ENCODE results near the gene C1QTNF3. TPM values are rescaled to one million over a fixed set of nuclear protein-coding genes. Genes with fewer than 3 reads are reported as not detected.
A peak's percentile ranks its signal among the peaks of the same experiment; 100 is the strongest.

C1QTNF3 gene
- total RNA-seq, 1 donor from 2014 or later = 9.8 TPM

- H3K36me3 Mint-ChIP-seq = no peaks in the 10 kb centered on the region
- H3K9me3 Mint-ChIP-seq = peaks cover 10% of the 10 kb centered on the region
- TF ChIP-seq CTCF (IDR thresholded peaks at IDR 0.05; ENCODE audit: unreplicated experiment) = no peak
- DNase-seq (ENCODE audit: low spot score in 2 of 2, unreplicated experiment in 2 of 2) = no peak
- H3K27me3 Mint-ChIP-seq (ENCODE audit: low read depth) = no peaks in the 10 kb centered on the region
- H3K27ac Mint-ChIP-seq = peak overlapping the region; percentile 48
- H3K4me3 Mint-ChIP-seq = no peak overlapping the region
- H3K4me1 Mint-ChIP-seq = peaks cover 21% of the 10 kb centered on the region
Measured at GRCh38 chr5:34009610-34010009, 33.4 kb downstream of the C1QTNF3 start.

DNA sequence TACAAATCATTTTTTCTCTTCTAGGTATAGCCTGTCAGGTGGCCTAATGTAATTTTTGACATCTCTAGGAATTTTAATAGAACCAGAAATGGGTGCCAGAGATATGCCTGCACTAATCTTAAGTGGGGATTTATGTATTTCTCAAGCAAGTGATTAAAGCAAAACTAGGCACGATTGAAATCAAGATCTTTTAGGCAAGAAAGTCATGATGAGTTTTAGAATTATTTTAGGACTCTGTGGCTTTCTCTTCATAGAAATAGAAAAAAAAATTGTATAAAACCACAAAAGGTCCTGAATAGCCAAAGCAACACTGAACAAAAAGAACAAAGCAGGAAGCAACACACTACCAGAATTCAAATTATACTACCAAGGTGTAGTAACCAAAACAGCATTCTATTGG, 34.2 kb downstream of the C1QTNF3 start:
- peak overlapping the region; percentile 84 for H3K4me3 Mint-ChIP-seq
- no peak for DNase-seq (ENCODE audit: low spot score in 2 of 2, unreplicated experiment in 2 of 2)
- peaks cover 21% of the 10 kb centered on the region for H3K4me1 Mint-ChIP-seq
- H3K9me3 Mint-ChIP-seq = peaks cover 8% of the 10 kb centered on the region
- H3K27me3 Mint-ChIP-seq (ENCODE audit: low read depth) = no peaks in the 10 kb centered on the region
- no peak for TF ChIP-seq CTCF (IDR thresholded peaks at IDR 0.05; ENCODE audit: unreplicated experiment)
- H3K36me3 Mint-ChIP-seq = peaks cover 3% of the 10 kb centered on the region
- H3K27ac Mint-ChIP-seq = peak overlapping the region; percentile 97

GRCh38 chr5:34007621-34008600, 35.1 kb downstream of the C1QTNF3 start, which contains the start of gene AMACR:
AMACR (minus strand) TSS chr5:34008050; CDS start chr5:34008019, 31 bp downstream.
- peaks cover 28% of the 10 kb centered on the region for H3K4me1 Mint-ChIP-seq
- H3K4me3 Mint-ChIP-seq = peak within 1 kb of the TSS; percentile 84
- peak; percentile 81 to 94 for DNase-seq (ENCODE audit: low spot score in 2 of 2, unreplicated experiment in 2 of 2)
- H3K9me3 Mint-ChIP-seq = no peaks in the 10 kb centered on the region
- no peak for TF ChIP-seq CTCF (IDR thresholded peaks at IDR 0.05; ENCODE audit: unreplicated experiment)
- peaks cover 12% of the 10 kb centered on the region for H3K36me3 Mint-ChIP-seq
- peak within 1 kb of the TSS; percentile 97 for H3K27ac Mint-ChIP-seq
- H3K27me3 Mint-ChIP-seq (ENCODE audit: low read depth) = no peaks in the 10 kb centered on the region

DNA sequence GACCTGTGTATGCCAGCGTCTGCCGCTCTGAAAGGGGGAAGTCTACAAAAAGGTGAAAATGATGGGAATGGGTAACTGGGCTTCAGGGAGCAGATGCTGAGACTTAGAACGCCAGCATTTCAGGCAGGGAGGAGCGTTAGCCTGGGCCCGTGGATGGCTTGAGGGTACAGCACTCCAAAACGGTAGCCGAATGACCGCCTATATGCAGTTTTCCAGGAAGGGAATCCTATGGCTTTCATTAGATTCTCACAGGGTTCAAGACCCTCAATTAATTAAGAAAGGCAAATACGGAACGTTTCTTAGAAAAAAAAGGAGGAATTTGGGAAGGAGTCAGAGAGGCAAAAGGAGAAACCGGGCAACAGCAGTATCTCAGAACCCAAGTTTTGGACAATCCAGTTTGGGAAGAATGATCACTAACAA, 35.8 kb downstream of the C1QTNF3 start:
- Mint-ChIP-seq H3K4me1 (peaks cover 31% of the 10 kb centered on the region), H3K9me3 (no peaks in the 10 kb centered on the region), H3K36me3 (peaks cover 12% of the 10 kb centered on the region), H3K27ac (peak overlapping the region; percentile 92), H3K4me3 (peak overlapping the region; percentile 84), H3K27me3 (ENCODE audit: low read depth) (no peaks in the 10 kb centered on the region)
- no peak for TF ChIP-seq CTCF (IDR thresholded peaks at IDR 0.05; ENCODE audit: unreplicated experiment)
- no peak for DNase-seq (ENCODE audit: low spot score in 2 of 2, unreplicated experiment in 2 of 2)

GRCh38 chr5:34005681-34006080, 37.3 kb downstream of the C1QTNF3 start:
- H3K9me3 Mint-ChIP-seq = no peaks in the 10 kb centered on the region
- H3K27me3 Mint-ChIP-seq (ENCODE audit: low read depth) = no peaks in the 10 kb centered on the region
- no peak overlapping the region for H3K27ac Mint-ChIP-seq
- DNase-seq (ENCODE audit: low spot score in 2 of 2, unreplicated experiment in 2 of 2) = no peak
- TF ChIP-seq CTCF (IDR thresholded peaks at IDR 0.05; ENCODE audit: unreplicated experiment) = no peak
- peaks cover 15% of the 10 kb centered on the region for H3K36me3 Mint-ChIP-seq
- H3K4me3 Mint-ChIP-seq = peak overlapping the region; percentile 20
- H3K4me1 Mint-ChIP-seq = peaks cover 36% of the 10 kb centered on the region

All from mesothelial cell of epicardium (in vitro differentiated cells).